HUDEP-2 (cell line): ENCODE data around the gene CEP83.
"Not testable (repeated sequence)": the region's sequence is repeated elsewhere in the genome, so short reads cannot be mapped to it uniquely, and the experiment has no call there.

ENCODE experiments used
- DNase-seq, 76 experiments: peaks; one replicate each; lab custom pipeline; 2025; ENCODE audit not compliant: unreplicated experiment in 76 of 76; lab: John Stamatoyannopoulos, UW

Gene CEP83

DNA sequence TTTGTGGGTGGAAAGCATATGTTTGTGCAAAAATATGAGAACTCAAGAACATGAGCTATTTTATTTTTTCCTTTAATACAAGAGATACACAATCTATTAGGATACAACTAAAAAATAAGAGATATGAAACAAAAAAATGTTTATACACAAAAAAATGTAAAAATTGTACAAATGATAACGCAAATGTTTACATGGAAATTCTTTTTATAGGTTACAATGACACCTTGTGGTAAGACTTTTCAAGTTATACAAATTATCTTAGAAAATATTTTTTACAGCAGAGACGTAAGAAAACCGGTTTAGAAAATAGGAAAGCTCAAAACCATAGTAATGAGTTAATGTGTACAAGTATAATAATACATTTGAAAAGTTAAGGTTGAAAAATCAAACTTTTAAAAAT lies 25.5 kb downstream of the CEP83 start:
- no peak for DNase-seq

DNA sequence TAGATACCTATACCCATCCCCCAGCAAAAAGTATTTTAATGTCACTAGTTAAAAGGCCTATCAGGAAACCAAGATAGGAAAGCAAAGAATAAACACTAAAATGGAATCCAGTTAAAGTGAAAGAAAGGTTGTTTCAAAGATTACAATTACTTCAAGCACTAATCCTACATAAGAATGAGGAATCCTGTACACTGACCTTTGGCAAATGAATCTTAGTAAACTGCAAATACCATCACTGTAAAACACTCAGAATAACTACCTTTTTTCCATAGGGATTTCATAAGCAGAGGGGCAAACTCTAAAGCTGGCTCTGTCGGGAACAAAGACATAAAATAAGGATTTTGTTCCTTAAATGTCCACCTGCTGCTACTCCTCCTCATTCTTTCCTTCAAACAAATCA lies 25.9 kb downstream of the CEP83 start:
- DNase-seq: no peak

DNA sequence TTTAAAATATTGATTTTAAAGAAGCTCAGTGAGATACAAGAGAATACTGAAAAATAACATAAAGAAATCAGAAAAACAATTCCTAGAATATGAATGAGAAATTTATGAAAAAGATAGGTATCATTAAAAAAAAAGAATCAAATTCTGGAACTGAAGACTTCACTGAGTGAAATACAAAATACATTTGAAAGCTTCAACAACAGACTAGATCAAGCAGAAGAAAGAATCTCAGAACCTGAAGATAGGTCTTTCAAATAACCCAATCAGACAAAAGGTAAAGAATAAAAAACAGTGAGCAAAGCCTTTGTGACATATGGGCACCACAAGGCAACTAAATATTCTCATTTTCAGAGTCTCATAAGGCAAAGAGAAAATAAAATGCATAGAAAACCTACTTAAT lies 29.4 kb downstream of the CEP83 start:
- no peak for DNase-seq

DNA sequence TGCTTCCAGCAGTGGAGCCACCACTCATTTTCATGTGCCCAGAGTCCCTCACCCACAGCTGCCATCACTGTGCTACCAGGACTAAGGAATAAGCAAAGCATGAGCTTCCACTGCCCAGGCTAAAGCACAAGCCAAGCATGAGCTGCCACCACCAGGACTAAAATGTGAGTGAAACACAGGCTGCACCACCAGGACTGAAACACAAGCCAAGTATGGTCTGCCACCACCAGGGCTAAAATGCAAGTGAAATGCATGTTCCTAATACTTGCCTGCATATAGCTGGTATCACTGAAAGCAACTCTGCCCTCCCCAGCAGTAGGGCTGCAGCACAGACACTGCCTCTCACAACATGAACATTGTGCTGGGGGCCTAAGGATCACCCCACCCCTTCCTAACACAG lies 30.0 kb downstream of the CEP83 start:
- peak in 1 of 76 experiments; percentile 16 for DNase-seq

DNA sequence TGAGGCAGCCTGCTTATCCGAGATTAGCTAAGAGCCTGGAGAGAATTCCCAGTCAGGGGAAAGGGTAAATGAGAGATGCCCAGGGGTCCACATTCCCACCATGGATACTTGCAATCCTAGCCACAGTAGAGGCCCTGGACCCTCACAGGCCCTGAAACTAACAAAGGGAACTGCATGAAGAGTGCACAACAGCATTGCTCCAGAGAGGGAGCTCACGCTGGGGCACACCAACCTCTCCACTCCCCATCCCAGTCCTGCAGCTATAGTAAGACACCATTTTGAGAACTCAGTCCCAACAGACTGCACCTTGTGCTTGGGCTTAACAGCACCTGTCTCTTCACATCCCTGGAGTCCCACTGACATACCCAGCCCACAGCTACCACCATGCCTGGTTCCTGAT lies 30.5 kb downstream of the CEP83 start:
- no peak for DNase-seq

DNA sequence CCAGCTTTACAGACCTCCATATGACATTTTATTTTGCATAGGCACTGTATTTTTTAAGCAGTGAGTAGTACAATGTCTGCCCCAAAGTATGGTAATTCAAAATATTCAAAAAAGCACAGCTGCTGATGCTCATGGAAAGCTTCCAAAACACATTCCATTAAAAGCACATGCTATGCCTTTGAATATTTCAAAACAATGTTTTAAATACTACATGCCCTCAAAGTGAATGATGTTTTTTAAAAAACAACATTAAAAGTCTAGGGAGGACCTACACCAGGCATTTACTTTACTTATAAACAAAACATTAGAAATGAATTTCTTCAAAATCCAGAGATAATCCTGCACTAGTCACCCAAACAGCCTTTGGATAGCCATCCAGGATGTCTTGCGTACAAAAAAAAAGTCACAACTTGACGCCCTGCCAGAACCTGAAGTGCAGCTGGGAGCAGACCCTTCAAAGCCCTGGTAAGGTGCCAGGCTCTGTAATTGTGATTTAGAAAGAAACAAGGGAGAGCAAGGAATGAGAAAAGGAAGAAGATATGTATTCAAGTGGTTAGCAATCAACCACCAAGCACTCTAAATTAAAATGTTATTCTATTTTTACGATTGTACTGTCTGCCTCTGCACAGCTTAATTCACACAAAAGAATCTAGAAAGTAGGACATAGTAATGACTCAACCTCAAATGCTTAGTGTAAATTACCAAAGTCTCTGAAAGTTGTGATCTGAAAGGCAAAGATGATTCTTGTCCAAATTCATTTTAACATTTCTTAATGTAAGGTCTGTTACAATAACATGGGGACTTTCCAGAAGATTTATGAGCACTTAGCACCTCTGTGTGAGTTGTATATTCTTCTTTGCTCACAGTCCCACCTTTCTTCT lies 31.9 kb downstream of the CEP83 start:
- DNase-seq: no peak

DNA sequence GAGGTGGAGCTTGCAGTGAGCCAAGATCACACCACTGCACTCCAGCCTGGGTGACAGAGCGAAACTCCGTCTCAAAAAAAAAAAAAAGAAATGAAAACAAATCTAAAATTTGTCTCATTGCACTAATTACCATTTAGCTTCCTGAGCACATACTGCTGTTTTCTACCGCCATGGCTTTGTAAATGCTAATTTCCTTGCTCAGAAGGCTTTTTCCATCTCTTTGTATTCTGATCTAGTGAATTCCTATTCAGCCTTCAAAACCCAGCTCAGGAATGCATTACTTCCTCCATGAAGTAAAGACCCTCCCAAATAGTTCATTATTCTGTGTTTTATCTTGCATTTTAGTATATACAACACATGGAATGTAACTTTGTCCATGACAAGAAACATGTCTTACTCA lies 33.6 kb downstream of the CEP83 start:
- no peak for DNase-seq

DNA sequence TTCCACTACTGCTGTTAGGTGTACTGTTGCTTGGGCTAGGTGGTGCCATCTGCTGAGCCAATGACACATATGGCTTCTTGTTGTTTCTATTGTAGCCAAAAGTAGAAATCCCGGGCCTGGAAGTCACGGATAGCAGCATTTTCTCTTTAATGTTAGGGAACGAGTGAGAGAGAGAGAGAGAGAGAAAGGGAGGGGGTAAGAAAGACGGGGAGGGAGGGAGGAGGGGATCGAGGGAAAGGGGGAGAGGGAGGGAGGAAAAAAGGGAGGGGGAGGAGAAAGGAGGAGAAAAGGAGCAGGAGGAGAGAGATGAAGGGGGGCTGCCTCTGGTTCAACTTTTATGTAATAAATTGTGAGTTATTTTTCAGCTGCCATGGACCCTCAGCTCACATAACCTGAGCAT lies 34.8 kb downstream of the CEP83 start:
- DNase-seq: not testable (repeated sequence)

DNA sequence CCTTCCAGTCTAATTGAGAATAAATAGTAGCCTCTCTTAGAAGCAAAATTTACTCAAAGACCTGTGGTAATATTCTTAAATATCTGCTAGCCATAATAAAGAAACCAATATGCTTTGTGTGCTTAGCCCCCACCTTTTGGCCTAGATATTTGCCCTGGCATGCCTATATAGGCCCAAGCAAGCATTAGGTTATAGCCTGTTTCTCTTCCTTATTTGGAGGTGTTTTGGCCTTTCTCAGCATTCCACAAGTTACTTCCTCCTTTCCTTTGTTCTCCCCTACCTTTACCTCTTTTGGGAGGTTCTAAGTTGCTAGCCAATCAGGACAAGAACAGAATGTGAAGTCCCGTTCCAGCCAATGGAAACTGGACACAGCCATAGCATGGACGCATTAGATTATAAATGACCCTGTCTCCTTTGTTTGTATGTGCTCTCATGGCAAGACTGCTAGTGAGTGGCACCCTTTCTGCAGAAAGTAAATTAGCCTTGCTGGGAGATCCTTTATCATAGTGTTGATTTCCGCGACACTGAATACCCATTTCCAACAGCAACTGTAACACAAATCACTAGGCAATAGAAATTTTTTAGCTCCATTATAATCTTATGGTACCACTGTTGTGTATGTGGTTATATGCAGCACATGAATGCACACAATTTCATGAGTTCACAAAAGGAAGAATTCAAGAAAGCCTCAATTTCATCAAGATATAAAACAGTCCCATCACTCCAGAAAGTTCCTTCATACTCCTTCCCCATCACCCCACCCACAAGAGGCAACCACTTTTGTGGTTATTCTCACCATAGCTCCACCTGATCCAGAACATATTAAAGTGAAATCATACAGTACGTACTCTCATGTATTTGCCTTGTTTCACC lies 37.6 kb downstream of the CEP83 start:
- DNase-seq: no peak

DNA sequence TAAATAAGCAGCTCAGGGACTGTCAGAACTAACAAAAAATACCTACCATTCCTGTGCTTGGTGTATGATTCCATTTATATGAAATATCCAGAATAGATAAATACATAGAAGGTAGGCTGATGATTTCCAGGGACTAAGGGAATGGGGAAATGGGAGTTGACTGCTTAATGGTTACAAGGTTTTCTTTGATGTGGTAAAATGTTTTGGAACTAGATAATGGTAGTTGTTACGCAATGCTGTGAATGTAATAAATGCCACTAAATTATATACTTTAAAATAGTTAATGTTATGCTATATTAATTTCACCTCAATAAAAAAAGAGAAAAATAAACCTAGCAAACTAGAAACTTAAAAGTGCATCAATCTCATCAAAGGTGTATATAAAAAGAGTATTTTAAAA lies 41.1 kb downstream of the CEP83 start:
- DNase-seq: no peak

DNA sequence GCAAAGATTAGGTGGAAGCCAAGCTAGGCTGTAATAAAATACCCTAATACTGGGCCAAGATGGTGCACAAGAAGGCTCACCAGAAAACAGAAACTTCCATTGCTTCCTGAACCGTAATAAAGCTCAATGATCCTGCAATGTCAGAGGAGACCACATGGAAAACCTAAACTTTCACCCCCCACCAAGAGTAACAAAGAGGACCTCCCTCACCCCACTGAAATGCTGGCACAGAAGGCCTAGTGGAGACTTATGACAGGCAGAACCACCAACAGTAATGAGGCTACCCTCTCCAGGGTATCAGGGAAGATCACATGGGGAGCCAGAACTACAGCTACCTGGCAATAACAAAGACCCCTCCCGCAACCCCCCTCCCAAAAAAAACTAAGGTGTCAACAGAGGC lies 43.1 kb downstream of the CEP83 start:
- no peak for DNase-seq

DNA sequence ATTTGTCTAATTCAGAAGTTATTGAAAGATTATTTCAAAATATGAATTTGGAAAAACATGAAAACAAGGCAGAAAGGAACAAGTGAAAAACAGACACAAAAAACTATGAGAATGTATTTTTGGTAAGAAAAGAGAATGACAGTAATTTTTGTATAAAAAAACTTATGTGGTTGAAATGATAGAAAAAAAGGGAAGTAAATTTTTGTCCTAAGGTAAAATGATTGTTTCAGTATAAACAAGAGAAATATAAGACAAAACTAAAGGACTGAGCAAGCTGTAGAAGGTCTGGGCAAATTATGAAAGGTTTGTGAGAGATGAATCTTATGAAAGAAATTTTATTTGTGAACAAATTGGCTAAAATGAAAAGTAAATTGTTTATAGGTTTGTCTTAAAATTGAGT lies 44.6 kb downstream of the CEP83 start:
- no peak for DNase-seq

DNA sequence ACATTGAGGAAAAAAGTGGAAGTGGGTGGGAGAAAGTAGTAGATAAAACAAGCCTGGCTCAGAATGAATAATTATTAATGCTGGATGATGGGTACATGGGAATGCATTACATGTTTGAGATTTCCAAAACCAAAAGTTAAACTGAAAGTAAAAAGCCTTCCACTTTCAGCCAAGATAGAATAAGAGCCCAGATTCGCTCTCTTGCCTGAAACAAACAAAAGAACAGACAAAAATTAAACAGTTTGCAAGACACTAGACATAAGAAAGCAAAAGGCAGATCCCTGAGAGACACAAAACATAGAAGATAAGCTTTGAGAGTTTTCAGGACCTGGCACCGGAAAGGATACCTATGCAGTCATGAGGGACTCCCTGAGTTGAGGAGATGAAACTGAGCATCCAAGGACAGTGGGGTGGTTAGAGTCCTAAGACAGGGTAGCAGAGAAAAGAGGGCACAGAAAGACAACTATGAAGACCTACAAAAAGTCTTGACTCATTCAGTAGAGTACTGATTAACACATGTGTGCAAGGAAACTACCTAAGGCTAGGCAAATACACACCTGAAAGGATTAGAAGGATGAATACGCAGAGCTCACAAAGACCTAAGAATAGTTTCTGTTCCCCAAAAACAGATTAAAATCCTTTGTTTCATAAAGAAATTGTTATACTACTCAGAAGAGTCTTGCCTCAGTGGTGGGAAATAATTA lies 54.1 kb downstream of the CEP83 start:
- no peak for DNase-seq

DNA sequence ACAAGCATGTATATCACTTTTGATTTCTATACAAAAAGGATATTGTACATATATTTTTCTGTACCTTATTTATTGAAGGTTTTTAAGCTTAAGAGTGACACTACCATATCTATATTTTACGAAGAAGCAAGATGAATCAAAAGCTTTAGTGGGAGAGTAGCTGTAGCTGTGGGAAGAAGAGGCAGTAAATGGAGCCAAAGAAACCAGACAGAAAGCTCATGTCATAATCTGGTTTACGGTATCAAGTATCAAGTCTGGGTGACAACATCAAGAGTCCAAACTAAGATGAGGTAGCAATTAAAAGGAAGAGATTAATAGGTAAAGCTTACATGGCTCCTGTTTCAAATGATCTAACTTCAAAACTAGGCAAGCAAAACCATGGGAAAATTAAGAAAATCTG lies 54.8 kb downstream of the CEP83 start:
- DNase-seq: no peak

DNA sequence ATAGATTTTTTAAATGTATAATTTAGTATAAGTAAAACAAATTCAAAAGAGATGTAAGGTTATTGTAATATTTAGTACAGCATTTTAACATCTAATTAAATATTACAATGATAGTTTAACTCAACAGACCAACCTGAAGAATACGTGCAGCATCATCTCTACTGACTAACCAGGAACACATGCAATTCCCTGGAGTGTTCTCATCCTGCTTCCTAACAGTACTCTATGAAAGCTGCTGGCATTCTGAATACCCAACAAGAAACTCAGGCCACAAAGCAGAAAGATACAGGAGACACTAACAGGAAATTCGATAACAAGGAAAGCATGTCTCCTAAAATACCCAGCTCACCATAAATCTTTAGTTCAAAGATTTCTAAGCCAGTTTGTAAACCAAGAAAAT lies 58.3 kb downstream of the CEP83 start:
- no peak for DNase-seq

DNA sequence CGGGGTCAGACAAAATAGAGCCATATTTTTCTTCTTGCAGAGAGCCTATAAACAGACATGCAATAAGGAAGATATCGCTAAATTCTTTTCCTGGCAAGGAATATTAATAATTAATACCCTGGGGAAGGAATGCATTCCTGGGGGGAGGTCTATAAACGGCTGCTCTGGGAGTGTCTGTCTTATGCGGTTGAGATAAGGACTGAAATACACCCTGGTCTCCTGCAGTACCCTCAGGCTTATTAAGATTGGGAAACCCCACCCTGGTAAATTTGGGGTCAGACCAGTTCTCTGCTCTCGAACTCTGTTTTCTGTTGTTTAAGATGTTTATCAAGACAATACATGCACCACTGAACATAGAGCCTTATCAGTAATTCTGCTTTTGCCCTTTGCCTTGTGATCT lies 61.0 kb downstream of the CEP83 start:
- DNase-seq: peak in 10 of 76 experiments; percentile 1 to 51 (median 22)

DNA sequence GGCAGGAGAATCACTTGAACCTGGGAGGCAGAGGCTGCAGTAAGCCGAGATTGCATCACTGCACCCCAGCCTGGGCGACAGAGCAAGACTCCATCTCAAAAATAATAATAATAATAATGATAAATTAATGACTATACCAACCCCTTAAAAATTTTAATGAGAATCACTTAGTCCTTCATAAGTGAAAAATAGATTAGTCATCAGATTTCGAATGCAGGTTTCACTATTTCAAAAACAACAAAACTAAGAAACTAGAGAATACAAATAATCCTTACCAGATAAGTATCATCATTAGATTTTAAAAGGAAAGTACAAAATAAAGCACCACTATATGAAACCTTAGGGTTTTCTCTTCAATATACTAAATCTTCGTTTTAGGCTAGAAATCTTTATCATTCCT lies 62.3 kb downstream of the CEP83 start:
- DNase-seq: no peak

DNA sequence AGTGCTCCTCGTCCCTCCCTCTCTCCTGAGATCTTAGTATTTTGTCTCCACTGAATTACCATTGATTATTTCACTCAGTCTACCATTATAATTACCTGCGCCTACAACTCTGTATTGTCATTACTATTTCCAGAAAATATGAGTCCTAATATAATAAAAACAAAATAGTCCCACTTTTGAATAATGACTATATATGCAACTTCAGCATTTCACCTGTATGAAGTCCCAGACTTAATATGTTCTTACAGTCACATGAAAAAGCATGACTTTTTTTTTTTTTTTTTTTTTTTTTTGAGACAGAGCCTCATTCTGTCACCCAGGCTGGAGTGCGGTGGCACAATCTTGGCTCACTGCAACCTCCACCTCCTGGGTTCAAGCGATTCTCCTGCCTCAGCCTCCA lies 63.7 kb downstream of the CEP83 start:
- not testable (repeated sequence) for DNase-seq

DNA sequence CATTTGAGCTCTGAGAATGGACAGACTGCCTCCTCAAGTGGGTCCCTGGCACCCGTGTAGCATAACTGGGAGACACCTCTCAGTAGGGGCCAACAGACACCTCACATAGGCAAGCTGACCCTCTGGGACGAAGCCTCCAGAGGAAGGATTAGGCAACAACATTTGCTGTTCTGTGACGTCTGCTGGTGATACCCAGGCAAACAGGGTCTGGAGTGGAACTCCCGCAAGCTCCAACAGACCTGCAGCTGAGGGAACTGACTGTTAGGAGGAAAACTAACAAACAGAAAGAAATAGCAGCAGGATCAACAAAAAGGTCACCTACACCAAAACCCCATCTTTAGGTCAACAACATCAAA lies 69.6 kb downstream of the CEP83 start:
- DNase-seq: no peak

DNA sequence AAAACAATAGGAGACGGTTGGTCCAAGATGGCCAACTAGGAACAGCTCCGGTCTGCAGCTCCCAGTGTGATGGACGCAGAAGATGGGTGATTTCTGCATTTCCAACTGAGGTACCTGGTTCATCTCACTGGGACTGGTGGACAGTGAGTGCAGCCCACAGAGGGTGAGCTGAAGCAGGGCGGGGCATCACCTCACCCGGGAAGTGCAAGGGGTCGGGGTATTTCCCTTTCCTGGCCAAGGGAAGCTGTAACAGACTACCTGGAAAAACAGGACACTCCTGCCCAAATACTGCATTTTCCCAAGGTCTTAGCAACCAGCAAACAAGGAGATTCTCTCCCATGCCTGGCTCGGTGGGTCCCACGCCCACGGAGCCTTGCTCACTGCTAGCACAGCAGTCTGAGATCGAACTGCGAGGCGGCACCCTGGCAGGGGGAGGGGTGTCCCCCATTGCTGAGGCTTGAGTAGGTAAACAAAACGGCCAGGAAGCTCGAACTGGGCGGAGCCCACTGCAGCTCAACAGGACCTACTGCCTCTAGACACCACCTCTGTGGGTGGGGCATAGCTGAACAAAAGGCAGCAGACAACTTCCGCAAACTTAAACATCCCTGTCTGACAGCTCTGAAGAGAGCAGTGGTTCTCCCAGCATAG lies 70.1 kb downstream of the CEP83 start:
- DNase-seq: not testable (repeated sequence)

DNA sequence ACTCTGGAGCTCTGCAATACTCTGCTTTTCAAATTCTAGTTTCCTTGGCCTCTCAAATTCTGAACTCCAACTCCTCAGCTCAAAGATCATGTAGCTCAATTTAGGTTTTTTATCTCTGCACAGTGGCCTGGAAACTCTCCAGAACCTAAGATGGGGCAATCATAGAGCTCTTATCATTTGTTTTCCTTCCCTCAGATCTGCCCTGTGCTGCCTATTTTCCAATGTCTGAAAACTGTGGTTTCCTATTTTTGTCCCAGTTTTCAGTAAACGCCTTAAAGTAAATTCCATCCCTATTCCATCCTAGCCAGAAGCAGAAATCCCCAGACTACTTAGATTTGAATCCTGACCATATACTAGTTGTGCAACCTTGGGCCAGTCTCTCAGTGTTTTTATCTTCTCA lies 73.2 kb downstream of the CEP83 start:
- DNase-seq: peak in 23 of 76 experiments; percentile 1 to 48 (median 14)
